ENCODE data around the gene RNF32.

Gene RNF32

GRCh38 chr7:156640257-156640948 is at the start of gene RNF32:
TSS of gene RNF32 (plus strand) at chr7:156640774. CDS start at chr7:156643878, 3,104 bp downstream.
- TF ChIP-seq CTCF (IDR thresholded peaks at IDR 0.05; ENCODE audit: low read depth, low read length, missing control alignments), result no peak
- DNase-seq (ENCODE audit: low read depth), result peak; percentile 75
- peak within 1 kb of the TSS; percentile 99 for H3K4me3 ChIP-seq (ENCODE audit: low read depth, low read length)

GRCh38 chr7:156592155-156592884 is 48.3 kb upstream of the RNF32 start:
- no peak for TF ChIP-seq CTCF (IDR thresholded peaks at IDR 0.05; ENCODE audit: low read depth, low read length, missing control alignments)
- no peak for DNase-seq (ENCODE audit: low read depth)
- H3K4me3 ChIP-seq (ENCODE audit: low read depth, low read length), result no peak overlapping the region

GRCh38 chr7:156594283-156595080 is 46.1 kb upstream of the RNF32 start:
- DNase-seq (ENCODE audit: low read depth), result no peak
- H3K4me3 ChIP-seq (ENCODE audit: low read depth, low read length), result no peak overlapping the region
- TF ChIP-seq CTCF (IDR thresholded peaks at IDR 0.05; ENCODE audit: low read depth, low read length, missing control alignments), result no peak

- DNase-seq (ENCODE audit: low read depth), result no peak
- TF ChIP-seq CTCF (IDR thresholded peaks at IDR 0.05; ENCODE audit: low read depth, low read length, missing control alignments), result no peak
- H3K4me3 ChIP-seq (ENCODE audit: low read depth, low read length), result no peak overlapping the region
Measured at GRCh38 chr7:156600496-156600895, 40.1 kb upstream of the RNF32 start.

GRCh38 chr7:156602283-156602682 is 38.3 kb upstream of the RNF32 start:
- DNase-seq (ENCODE audit: low read depth), result no peak
- H3K4me3 ChIP-seq (ENCODE audit: low read depth, low read length), result no peak overlapping the region
- no peak for TF ChIP-seq CTCF (IDR thresholded peaks at IDR 0.05; ENCODE audit: low read depth, low read length, missing control alignments)

GRCh38 chr7:156603011-156603410 is 37.6 kb upstream of the RNF32 start:
- no peak for TF ChIP-seq CTCF (IDR thresholded peaks at IDR 0.05; ENCODE audit: low read depth, low read length, missing control alignments)
- DNase-seq (ENCODE audit: low read depth), result no peak

More at GRCh38 chr7:156603011-156603410, 37.6 kb upstream of the RNF32 start:
- H3K4me3 ChIP-seq (ENCODE audit: low read depth, low read length), result no peak overlapping the region

Measured in GM12864 (cell line).